B cell (primary cell): ENCODE results near the gene SLC39A3. TPM values are rescaled to one million over a fixed set of nuclear protein-coding genes. Genes with fewer than 3 reads are reported as not detected.

Source experiments
- ATAC-seq: fragments of 200-7000 bp; cut with Tn5 transposase; one replicate; pipeline ENCODE4 v1.10.0; 2021; ENCODE audit warnings: low read depth, mild to moderate bottlenecking, moderate number of reproducible peaks, moderate library complexity
- CTCF ChIA-PET: fragments of 350-600 bp; sonication (Branson Sonifier 250); formaldehyde crosslinking; loops from one replicate; lab custom pipeline; 2021; ENCODE audit warnings: antibody characterized with exemption, inconsistent platforms; lab: Charles Lee
- POLR2A ChIA-PET: fragments of 350-600 bp; sonication (Branson Sonifier 250); formaldehyde crosslinking; loops from one replicate; lab custom pipeline; 2021; ENCODE audit warnings: antibody characterized with exemption; lab: Charles Lee
- DNase-seq: peaks from one replicate; pipeline ENCODE4 v3.0.0; 2013
- H2AFZ ChIP-seq: 2 replicates; pipeline ENCODE4 v1.6.1; 2012; ENCODE audit warnings: mild to moderate bottlenecking, low read depth, low read length; ENCODE audit not compliant: insufficient read depth, poor library complexity, severe bottlenecking
- H3K27ac ChIP-seq, 2 donors: 1 replicate in 1 of 2; 2 replicates in 1 of 2; pipeline ENCODE4 v1.5.1; 2012 to 2013; ENCODE audit warnings: low read length in 2 of 2, mild to moderate bottlenecking in 2 of 2, moderate library complexity in 1 of 2
- H3K27me3 ChIP-seq, 4 experiments: fragments of 200-600 bp in 1 of 4; sonication (generic) in 1 of 4; replicated peaks in 1 of 4; 1 replicate in 2 of 4; 2 replicates in 2 of 4; pipeline versions ENCODE4 v1.6.1 to v1.7.0; 2013 to 2016; ENCODE audit warnings: low read length in 3 of 4, mild to moderate bottlenecking in 2 of 4, mixed read lengths in 1 of 4, moderate library complexity in 1 of 4; ENCODE audit not compliant: insufficient read depth in 4 of 4, control insufficient read depth in 3 of 4; ENCODE audit errors: control extremely low read depth in 1 of 4
- H3K36me3 ChIP-seq, 2 experiments: replicated peaks in 1 of 2; 1 replicate in 1 of 2; 2 replicates in 1 of 2; pipeline versions ENCODE4 v1.6.1 to v1.7.1; 2013; ENCODE audit warnings: low read length in 1 of 2; ENCODE audit not compliant: insufficient read depth in 2 of 2, control insufficient read depth in 1 of 2; ENCODE audit errors: control extremely low read depth in 1 of 2, extremely low read depth in 1 of 2
- H3K4me1 ChIP-seq, 2 donors: fragments of 200-600 bp in 1 of 2; sonication (generic) in 1 of 2; 1 replicate in 1 of 2; 2 replicates in 1 of 2; pipeline versions ENCODE4 v1.5.1 to v1.6.1; 2013 to 2017; ENCODE audit warnings: low read length in 2 of 2; ENCODE audit not compliant: control insufficient read depth in 2 of 2, insufficient read depth in 2 of 2
- H3K4me2 ChIP-seq: replicated peaks from 2 replicates; pipeline ENCODE3; 2012; ENCODE audit warnings: mild to moderate bottlenecking, low read depth, low read length; ENCODE audit not compliant: poor library complexity, severe bottlenecking
- H3K4me3 ChIP-seq, 5 experiments: fragments of 200-600 bp in 1 of 5; sonication (generic) in 1 of 5; 1 replicate in 3 of 5; 2 replicates in 2 of 5; pipeline versions ENCODE4 v1.5.1 to v1.7.0; 2011 to 2016; ENCODE audit warnings: low read length in 4 of 5, mild to moderate bottlenecking in 4 of 5, low read depth in 2 of 5, control low read depth in 1 of 5, moderate library complexity in 1 of 5; ENCODE audit not compliant: insufficient read depth in 1 of 5; ENCODE audit errors: control extremely low read depth in 1 of 5, extremely low read depth in 1 of 5
- H3K79me2 ChIP-seq: fragments of 200-600 bp; sonication (generic); one replicate; pipeline ENCODE4 v1.6.0; 2016; ENCODE audit warnings: low read length; ENCODE audit not compliant: control insufficient read depth, insufficient read depth
- H3K9ac ChIP-seq: fragments of 200-600 bp; sonication (generic); 2 replicates; pipeline ENCODE4 v1.6.1; 2017; ENCODE audit warnings: mild to moderate bottlenecking, low read length, moderate library complexity
- H3K9me3 ChIP-seq, 3 donors: one replicate each; pipeline versions ENCODE4 v1.6.1 to v1.7.1; 2013; ENCODE audit warnings: low read length in 2 of 3; ENCODE audit not compliant: control insufficient read depth in 2 of 3, insufficient read depth in 1 of 3; ENCODE audit errors: control extremely low read depth in 1 of 3
- H4K20me1 ChIP-seq: 2 replicates; pipeline ENCODE4 v1.6.0; 2012; ENCODE audit warnings: mild to moderate bottlenecking, low read length; ENCODE audit not compliant: insufficient read depth, control insufficient read depth, poor library complexity, severe bottlenecking
- H3K27ac Mint-ChIP-seq: one replicate; pipeline ENCODE4 v1.8.0; 2021; ENCODE audit warnings: mixed read lengths
- H3K27me3 Mint-ChIP-seq: one replicate; pipeline ENCODE4 v1.8.0; 2021; ENCODE audit warnings: mixed read lengths
- H3K4me1 Mint-ChIP-seq: one replicate; pipeline ENCODE4 v1.8.0; 2021; ENCODE audit warnings: mixed read lengths
- H3K4me3 Mint-ChIP-seq: one replicate; pipeline ENCODE4 v1.8.0; 2021; ENCODE audit warnings: mixed read lengths
- H3K9me3 Mint-ChIP-seq: one replicate; pipeline ENCODE4 v1.8.0; 2022; ENCODE audit warnings: mixed read lengths; ENCODE audit not compliant: insufficient read depth
- EZH2 ChIP-seq: IDR thresholded peaks from 2 replicates; pipeline ENCODE4 v1.6.1; 2012; ENCODE audit warnings: borderline replicate concordance, low read depth, mild to moderate bottlenecking, moderate library complexity, low read length; ENCODE audit not compliant: insufficient read depth, poor library complexity, severe bottlenecking
- WGBS: methylation state at CpG from one replicate; pipeline ENCODE4 v1.1.5; 2013; ENCODE audit warnings: missing lambda C conversion rate; ENCODE audit not compliant: insufficient coverage; 5-methylcytosine and 5-hydroxymethylcytosine counted together
- intact Hi-C: fragments of 100-400 bp; cut with micrococcal nuclease; formaldehyde crosslinking; loops from one replicate; pipeline ENCODE4 v1.10.0; 2022
- polyA plus RNA-seq: library from polyadenylated mRNA; depleted of rRNA; stranded (reverse); fragments of >200 nt; gene quantifications from 2 replicates; pipeline ENCODE4 v1.2.3, GENCODE V29; 2012
- total RNA-seq, 2 donors: library from RNA; stranded (reverse); fragments of 120-200 nt in 1 of 2; gene quantifications; 1 replicate in 1 of 2; 2 replicates in 1 of 2; pipeline versions ENCODE4 v1.2.3 to v1.2.4, GENCODE V29; 2013 to 2022
- TF ChIP-seq, protein P1 (sequence below): fragments of 200-600 bp; IDR thresholded peaks from one replicate; pipeline ENCODE4 v1.8.0; 2022; ENCODE audit warnings: antibody characterized with exemption, mild to moderate bottlenecking

Gene SLC39A3
- total and polyA plus RNA-seq, 2 donors (not counting 1 experiment from before 2014, with no cell fraction given): 36.4 to 37.6 TPM

DNA sequence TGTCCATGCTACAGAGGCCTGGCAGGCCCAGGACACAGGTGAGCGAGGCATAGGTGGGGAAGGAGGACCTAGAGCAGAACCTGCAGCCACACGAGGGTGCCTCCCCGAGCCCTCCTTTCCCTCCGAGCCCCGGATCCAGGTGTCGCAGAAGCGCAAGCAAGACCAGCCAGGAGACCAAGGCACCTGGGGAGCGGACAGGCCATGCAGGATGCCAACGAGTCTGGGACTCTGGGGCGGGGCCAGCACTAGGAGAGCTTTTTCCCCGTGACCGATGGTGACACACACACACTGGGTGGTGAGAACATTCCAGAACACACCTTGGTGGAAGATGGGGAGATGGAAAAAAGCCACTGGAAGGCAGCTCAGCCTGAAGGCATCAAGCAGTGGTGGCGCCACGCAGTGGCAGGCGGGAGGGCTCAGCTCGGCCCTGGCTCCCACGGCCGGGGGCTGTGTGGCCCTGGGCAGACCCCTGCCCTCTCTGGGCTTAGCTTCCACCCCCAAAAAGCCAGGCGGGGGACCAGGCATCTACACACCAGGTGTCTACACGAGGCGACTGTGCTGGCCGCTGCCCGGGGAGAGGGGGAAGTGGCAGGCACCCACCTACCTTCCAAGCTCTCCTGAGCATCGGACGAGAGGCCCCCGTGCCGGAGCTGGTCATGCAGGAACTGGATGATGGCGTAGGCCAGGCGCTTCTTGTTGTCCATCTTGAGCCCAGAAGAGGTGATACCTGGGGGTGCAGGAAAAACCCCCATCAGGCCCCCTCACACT is 28.7 kb upstream of the SLC39A3 start:
- Histone ChIP-seq H3K9ac (no peak overlapping the region), H3K36me3 (peaks cover 0 to 57% of the 10 kb centered on the region in 2 experiments), H3K4me1 (peaks cover 0 to 5% of the 10 kb centered on the region in 2 donors), H3K79me2 (peaks cover 50% of the 10 kb centered on the region), H3K4me2 (no peak overlapping the region), H3K27me3 (no peaks in the 10 kb centered on the region), H3K27ac (no peak overlapping the region), H3K9me3 (no peaks in the 10 kb centered on the region), H3K4me3 (no peak overlapping the region), H2AFZ (no peak overlapping the region), H4K20me1 (peaks cover 58% of the 10 kb centered on the region)
- no peak for ATAC-seq
- Mint-ChIP-seq H3K27ac (no peak overlapping the region), H3K4me3 (no peak overlapping the region), H3K4me1 (peaks cover 2% of the 10 kb centered on the region), H3K9me3 (no peaks in the 10 kb centered on the region), H3K27me3 (no peaks in the 10 kb centered on the region)
- WGBS: 96% methylated on average over 22 of the region's 29 CpGs
- TF ChIP-seq, protein P1, sequence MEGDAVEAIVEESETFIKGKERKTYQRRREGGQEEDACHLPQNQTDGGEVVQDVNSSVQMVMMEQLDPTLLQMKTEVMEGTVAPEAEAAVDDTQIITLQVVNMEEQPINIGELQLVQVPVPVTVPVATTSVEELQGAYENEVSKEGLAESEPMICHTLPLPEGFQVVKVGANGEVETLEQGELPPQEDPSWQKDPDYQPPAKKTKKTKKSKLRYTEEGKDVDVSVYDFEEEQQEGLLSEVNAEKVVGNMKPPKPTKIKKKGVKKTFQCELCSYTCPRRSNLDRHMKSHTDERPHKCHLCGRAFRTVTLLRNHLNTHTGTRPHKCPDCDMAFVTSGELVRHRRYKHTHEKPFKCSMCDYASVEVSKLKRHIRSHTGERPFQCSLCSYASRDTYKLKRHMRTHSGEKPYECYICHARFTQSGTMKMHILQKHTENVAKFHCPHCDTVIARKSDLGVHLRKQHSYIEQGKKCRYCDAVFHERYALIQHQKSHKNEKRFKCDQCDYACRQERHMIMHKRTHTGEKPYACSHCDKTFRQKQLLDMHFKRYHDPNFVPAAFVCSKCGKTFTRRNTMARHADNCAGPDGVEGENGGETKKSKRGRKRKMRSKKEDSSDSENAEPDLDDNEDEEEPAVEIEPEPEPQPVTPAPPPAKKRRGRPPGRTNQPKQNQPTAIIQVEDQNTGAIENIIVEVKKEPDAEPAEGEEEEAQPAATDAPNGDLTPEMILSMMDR: no peak
- intact Hi-C loops: no loop called here
- POLR2A ChIA-PET: no interaction called here
- CTCF ChIA-PET: interaction anchor here (0.8 kb wide), 1 partner anchor 120 kb away, joined by 4 read pairs; no protein-coding TSS in a partner anchor
- no peak for DNase-seq

DNA sequence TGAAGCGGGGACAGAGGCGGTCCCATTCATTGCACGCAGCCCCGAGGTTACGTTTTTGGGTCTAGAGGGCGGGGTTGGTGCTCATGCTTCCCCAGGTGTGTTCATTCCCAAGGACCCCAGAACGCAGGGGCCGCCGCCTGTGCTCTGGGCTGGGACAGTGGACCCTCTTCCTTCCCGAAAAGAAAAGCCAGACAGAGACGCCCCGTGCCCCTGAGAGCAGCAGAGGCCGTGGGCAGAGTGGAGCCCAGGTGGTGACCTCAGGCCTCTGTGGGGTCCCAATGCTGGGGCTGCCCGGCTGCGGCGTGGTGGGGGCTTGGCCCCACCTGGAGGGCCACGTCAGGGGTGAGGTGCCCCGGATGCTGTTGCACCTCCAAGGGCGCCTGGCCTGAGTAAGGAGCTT is 27.9 kb upstream of the SLC39A3 start:
- H3K79me2 ChIP-seq: peaks cover 50% of the 10 kb centered on the region
- H3K9me3 ChIP-seq: no peaks in the 10 kb centered on the region
- DNase-seq (no peak), ATAC-seq (no peak)
- no peak overlapping the region for H3K4me3 ChIP-seq
- peaks cover 0 to 5% of the 10 kb centered on the region in 2 donors for H3K4me1 ChIP-seq
- Mint-ChIP-seq H3K4me3 (no peak overlapping the region), H3K9me3 (no peaks in the 10 kb centered on the region), H3K27ac (no peak overlapping the region), H3K4me1 (peaks cover 2% of the 10 kb centered on the region), H3K27me3 (no peaks in the 10 kb centered on the region)
- TF ChIP-seq, protein P1: no peak
- TF ChIP-seq EZH2: no peak
- H3K9ac ChIP-seq: no peak overlapping the region
- WGBS: 96% methylated on average over 19 of the region's 19 CpGs
- H3K4me2 ChIP-seq: no peak overlapping the region
- CTCF ChIA-PET: interaction anchor here (0.5 kb wide), 1 partner anchor 313 kb away, joined by 3 read pairs; no protein-coding TSS in a partner anchor
- H2AFZ ChIP-seq: no peak overlapping the region
- POLR2A ChIA-PET: no interaction called here
- no peaks in the 10 kb centered on the region for H3K27me3 ChIP-seq
- H4K20me1 ChIP-seq: peaks cover 58% of the 10 kb centered on the region
- peaks cover 0 to 65% of the 10 kb centered on the region in 2 experiments for H3K36me3 ChIP-seq
- no peak overlapping the region for H3K27ac ChIP-seq
- intact Hi-C loops: no loop called here
